GM23338 (cell line): ENCODE measurements around the gene ADIRF. TPM values are rescaled to one million over a fixed set of nuclear protein-coding genes. Genes with fewer than 3 reads are reported as not detected.

Experiments
- ATAC-seq: fragments of 200-7000 bp; cut with Tn5 transposase; 3 replicates; pipeline ENCODE4 v1.9.1; 2020
- DNase-seq: peaks from one replicate; pipeline ENCODE4 v3.0.0-alpha.2; 2015; ENCODE audit warnings: low spot score
- H2AFZ ChIP-seq: fragments of 200-600 bp; sonication (generic); 2 replicates; pipeline ENCODE4 v1.8.0; 2016; ENCODE audit warnings: antibody characterized with exemption, mild to moderate bottlenecking, moderate library complexity
- H3F3A ChIP-seq: fragments of 200-600 bp; sonication (generic); replicated peaks from 2 replicates; pipeline ENCODE4 v1.8.0; 2017; ENCODE audit warnings: antibody characterized with exemption, mixed run types, low read depth
- H3K27ac ChIP-seq: fragments of 200-600 bp; sonication (generic); 2 replicates; pipeline ENCODE4 v1.6.1; 2016; ENCODE audit warnings: low read depth
- H3K27me3 ChIP-seq: fragments of 200-600 bp; sonication (generic); 2 replicates; pipeline ENCODE4 v1.8.0; 2016; ENCODE audit warnings: mild to moderate bottlenecking, mixed run types, moderate library complexity; ENCODE audit not compliant: insufficient read depth
- H3K36me3 ChIP-seq: fragments of 200-600 bp; sonication (generic); 2 replicates; pipeline ENCODE4 v1.8.0; 2016; ENCODE audit warnings: mild to moderate bottlenecking; ENCODE audit not compliant: insufficient read depth
- H3K4me1 ChIP-seq: fragments of 200-600 bp; sonication (generic); 2 replicates; pipeline ENCODE4 v1.8.0; 2016; ENCODE audit warnings: mild to moderate bottlenecking, moderate library complexity; ENCODE audit not compliant: insufficient read depth
- H3K4me2 ChIP-seq: fragments of 200-600 bp; sonication (generic); 2 replicates; pipeline ENCODE4 v1.7.1; 2017; ENCODE audit warnings: mixed run types
- H3K4me3 ChIP-seq: fragments of 200-600 bp; sonication (generic); 2 replicates; pipeline ENCODE4 v1.6.1; 2016; ENCODE audit warnings: mixed run types
- H3K79me2 ChIP-seq: fragments of 200-600 bp; sonication (generic); replicated peaks from 2 replicates; pipeline ENCODE4 v1.8.0; 2017; ENCODE audit warnings: mild to moderate bottlenecking; ENCODE audit not compliant: insufficient read depth
- H3K9me2 ChIP-seq: fragments of 200-600 bp; sonication (generic); 2 replicates; pipeline ENCODE4 v1.8.0; 2017; ENCODE audit not compliant: insufficient read depth
- H4K20me1 ChIP-seq: fragments of 200-600 bp; sonication (generic); replicated peaks from 2 replicates; pipeline ENCODE4 v1.8.0; 2017; ENCODE audit warnings: mild to moderate bottlenecking; ENCODE audit not compliant: insufficient read depth
- H3K27ac Mint-ChIP-seq: 2 replicates; pipeline ENCODE4 v1.8.0; 2020; ENCODE audit warnings: inconsistent platforms, mild to moderate bottlenecking, moderate library complexity, mixed read lengths
- H3K27me3 Mint-ChIP-seq: 3 replicates; pipeline ENCODE4 v1.8.0; 2022; ENCODE audit warnings: low read depth, mild to moderate bottlenecking, moderate library complexity, mixed read lengths, inconsistent platforms; ENCODE audit not compliant: insufficient read depth, poor library complexity
- H3K36me3 Mint-ChIP-seq: 3 replicates; pipeline ENCODE4 v1.8.0; 2021; ENCODE audit warnings: low read depth, mild to moderate bottlenecking, inconsistent platforms, moderate library complexity, mixed read lengths
- H3K4me1 Mint-ChIP-seq: 3 replicates; pipeline ENCODE4 v1.8.0; 2020; ENCODE audit warnings: mild to moderate bottlenecking, inconsistent platforms, mixed read lengths
- H3K4me3 Mint-ChIP-seq: 3 replicates; pipeline ENCODE4 v1.8.0; 2021; ENCODE audit warnings: moderate library complexity, mild to moderate bottlenecking, inconsistent platforms, mixed read lengths
- H3K9me3 Mint-ChIP-seq: 3 replicates; pipeline ENCODE4 v1.8.0; 2020; ENCODE audit warnings: moderate library complexity, mild to moderate bottlenecking, inconsistent platforms, mixed read lengths
- CREB1 ChIP-seq: fragments of 250-450 bp; sonication (Bioruptor Pico); IDR thresholded peaks from 2 replicates; pipeline ENCODE4 v1.5.0; 2020; ENCODE audit warnings: low read depth, mild to moderate bottlenecking, moderate library complexity
- CTCF ChIP-seq, 2 experiments: fragments of 200-600 bp in 1 of 2; sonication (generic) in 1 of 2; conservative IDR thresholded peaks; 2 replicates each; pipeline versions ENCODE4 v1.5.1 to v1.6.1; 2016 to 2017; ENCODE audit warnings: antibody characterized with exemption in 2 of 2, low read depth in 2 of 2, mild to moderate bottlenecking in 2 of 2, moderate library complexity in 1 of 2
- ETS1 ChIP-seq: IDR thresholded peaks from 2 replicates; pipeline ENCODE4 v1.6.1; 2016; ENCODE audit warnings: antibody characterized with exemption
- EZH2 ChIP-seq: fragments of 200-600 bp; sonication (generic); IDR thresholded peaks from one replicate; pipeline ENCODE4 v1.8.0; 2017; ENCODE audit warnings: antibody characterized with exemption, mild to moderate bottlenecking, low read depth; ENCODE audit not compliant: unreplicated experiment
- EZH2phosphoT487 ChIP-seq: fragments of 200-600 bp; sonication (generic); IDR thresholded peaks from one replicate; pipeline ENCODE4 v1.8.1; 2018; ENCODE audit warnings: antibody characterized with exemption; ENCODE audit not compliant: unreplicated experiment
- JUNB ChIP-seq: IDR thresholded peaks from one replicate; pipeline ENCODE4 v1.6.1; 2016; ENCODE audit warnings: antibody characterized with exemption; ENCODE audit not compliant: unreplicated experiment
- NANOG ChIP-seq: IDR thresholded peaks from 2 replicates; pipeline ENCODE4 v1.6.1; 2016; ENCODE audit warnings: antibody characterized with exemption, borderline replicate concordance
- POLR2AphosphoS5 ChIP-seq: IDR thresholded peaks from 2 replicates; pipeline ENCODE4 v1.6.1; 2016; ENCODE audit warnings: antibody characterized with exemption, low read depth
- REST ChIP-seq: IDR thresholded peaks from one replicate; pipeline ENCODE4 v1.6.1; 2018; ENCODE audit warnings: antibody characterized with exemption; ENCODE audit not compliant: unreplicated experiment
- STAT1 ChIP-seq: IDR thresholded peaks from one replicate; pipeline ENCODE4 v1.6.1; 2016; ENCODE audit warnings: antibody characterized with exemption; ENCODE audit not compliant: unreplicated experiment
- ZNF114 ChIP-seq: fragments of 250-450 bp; sonication (Bioruptor Pico); IDR thresholded peaks from 2 replicates; pipeline ENCODE4 v1.5.0; 2020; ENCODE audit warnings: mild to moderate bottlenecking, moderate library complexity
- ZNF331 ChIP-seq: fragments of 250-450 bp; sonication (Bioruptor Pico); IDR thresholded peaks from 2 replicates; pipeline ENCODE4 v1.5.0; 2020; ENCODE audit warnings: low read depth, mild to moderate bottlenecking, moderate library complexity
- ZNF462 ChIP-seq: fragments of 250-450 bp; sonication (Bioruptor Pico); IDR thresholded peaks from 2 replicates; pipeline ENCODE4 v1.5.0; 2020; ENCODE audit warnings: mild to moderate bottlenecking, moderate library complexity
- polyA plus RNA-seq: library from polyadenylated mRNA; unstranded; fragments of >200 nt; fragmentation: Nextera tagmentation; extraction: Ambion mirVana; gene quantifications from 2 replicates; pipeline ENCODE4 v1.2.1, GENCODE V29; 2016
- total RNA-seq: library from RNA; depleted of rRNA; stranded (reverse); fragments of >200 nt; shearing (Covaris generic); gene quantifications from 2 replicates; pipeline ENCODE4 v1.2.3, GENCODE V29; 2014

ADIRF gene
- total and polyA plus RNA-seq, 2 experiments from 2014 or later: 1.7 TPM; not detected in 1

DNA sequence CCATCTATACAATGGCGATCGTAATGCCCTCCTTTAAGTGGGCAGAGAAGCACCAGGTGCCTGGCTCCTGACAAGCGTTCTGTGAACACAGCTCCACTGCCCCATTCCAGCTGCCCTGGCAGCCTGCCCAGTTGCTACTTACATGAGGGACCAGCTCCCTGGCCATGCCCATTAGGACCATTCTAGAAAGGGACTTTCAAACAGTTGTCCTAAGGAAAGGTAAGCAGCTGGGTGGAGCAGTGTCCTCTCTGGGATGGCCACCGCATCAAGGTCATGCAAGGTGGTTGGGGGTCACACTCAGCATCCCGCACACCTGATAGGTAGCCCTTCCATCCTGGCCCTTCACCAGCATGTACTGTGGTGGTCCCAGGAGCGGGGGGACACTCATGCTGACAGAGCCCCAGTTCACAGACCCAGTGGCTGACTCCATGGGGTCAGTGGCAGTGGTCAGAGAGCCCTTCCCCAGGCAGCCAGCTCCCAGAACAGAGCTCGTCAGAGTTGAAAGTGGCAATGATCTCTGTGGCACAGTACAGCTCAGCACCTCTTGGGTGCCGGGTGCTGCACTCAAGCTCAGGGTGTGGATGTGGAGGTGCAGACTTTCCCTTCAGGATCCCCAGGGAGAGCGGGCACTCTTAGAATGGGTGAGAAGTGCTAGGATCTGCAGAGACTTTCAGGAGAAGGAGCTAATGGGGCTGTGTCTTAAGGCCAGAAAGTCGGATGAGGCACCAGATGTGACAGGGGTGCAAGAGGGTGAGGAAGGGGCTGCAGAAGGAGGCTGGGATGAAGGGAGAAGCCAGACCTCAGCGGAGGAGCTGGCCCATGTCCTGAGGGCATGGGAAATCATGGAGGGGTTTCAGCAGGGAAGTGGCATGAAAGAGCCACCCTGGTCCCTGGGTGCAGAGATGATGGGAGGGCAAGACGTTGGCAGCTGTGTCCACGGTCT lies 21.8 kb upstream of the ADIRF start:
- DNase-seq (no peak), ATAC-seq (no peak)
- Histone ChIP-seq H4K20me1 (no peaks in the 10 kb centered on the region), H3K27me3 (peaks cover 8% of the 10 kb centered on the region; the same call in 1 of the 2 replicates), H3K4me2 (no peak overlapping the region), H3F3A (no peaks in the 10 kb centered on the region), H3K4me3 (no peak overlapping the region), H2AFZ (peak overlapping the region; percentile 91), H3K9me2 (no peaks in the 10 kb centered on the region), H3K79me2 (no peaks in the 10 kb centered on the region), H3K4me1 (peaks cover 14% of the 10 kb centered on the region), H3K36me3 (0 out of 2 replicates have a peak, but pooled peaks cover 5% of the 10 kb centered on the region), H3K27ac (no peak overlapping the region)
- TF ChIP-seq POLR2AphosphoS5 (no peak), ETS1 (no peak), EZH2phosphoT487 (no peak), CREB1 (CRISPR knock-in tag) (no peak), EZH2 (no peak), JUNB (no peak), ZNF462 (CRISPR knock-in tag) (no peak), REST (no peak), ZNF331 (no peak), STAT1 (no peak), CTCF (conservative IDR thresholded peaks at IDR 0.05; ENCODE audit: low read depth in 2 of 2) (no peak), NANOG (no peak), ZNF114 (CRISPR knock-in tag) (no peak)
- peaks cover 14% of the 10 kb centered on the region for H3K9me3 Mint-ChIP-seq
- peaks cover 16% of the 10 kb centered on the region; the same call in 2 of the 3 replicates for H3K36me3 Mint-ChIP-seq
- peaks cover 23% of the 10 kb centered on the region for H3K27me3 Mint-ChIP-seq
- peaks cover 17% of the 10 kb centered on the region for H3K4me1 Mint-ChIP-seq
- H3K4me3 Mint-ChIP-seq: no peak overlapping the region
- H3K27ac Mint-ChIP-seq: peak overlapping the region; percentile 30; the same call in 1 of the 2 replicates
